CD8-positive, alpha-beta memory T cell (primary cell): Measurements from ENCODE around the gene ITGA2B. TPM values are rescaled to one million over a fixed set of nuclear protein-coding genes. Genes with fewer than 3 reads are reported as not detected.

Experiments used
- CTCF ChIA-PET: fragments of 350-600 bp; sonication (Branson Sonifier 250); formaldehyde crosslinking; loops from one replicate; lab custom pipeline; 2021; ENCODE audit warnings: antibody characterized with exemption; lab: Charles Lee
- POLR2A ChIA-PET: fragments of 350-600 bp; sonication (Branson Sonifier 250); formaldehyde crosslinking; loops from one replicate; lab custom pipeline; 2021; ENCODE audit warnings: antibody characterized with exemption; lab: Charles Lee
- DNase-seq, 5 donors: peaks; one replicate each; pipeline versions ENCODE4 v3.0.0 to v3.0.0-alpha.2; 2020 to 2022; ENCODE audit warnings: mixed read lengths in 1 of 5
- H3K27ac ChIP-seq: one replicate; pipeline ENCODE4 v1.7.0; 2013; ENCODE audit warnings: low read depth, mild to moderate bottlenecking, low read length, moderate library complexity
- H3K27me3 ChIP-seq: 2 replicates; pipeline ENCODE4 v1.7.0; 2013; ENCODE audit warnings: low read length, mild to moderate bottlenecking; ENCODE audit not compliant: insufficient read depth, poor library complexity, severe bottlenecking
- H3K36me3 ChIP-seq: 2 replicates; pipeline ENCODE4 v1.7.0; 2013; ENCODE audit warnings: mild to moderate bottlenecking, low read length, moderate library complexity; ENCODE audit not compliant: insufficient read depth
- H3K4me1 ChIP-seq: 2 replicates; pipeline ENCODE4 v1.7.0; 2013; ENCODE audit warnings: mild to moderate bottlenecking, low read length, moderate library complexity; ENCODE audit not compliant: insufficient read depth
- H3K4me3 ChIP-seq: 2 replicates; pipeline ENCODE4 v1.7.0; 2013; ENCODE audit warnings: mild to moderate bottlenecking, low read length
- H3K9me3 ChIP-seq: 2 replicates; pipeline ENCODE4 v1.7.0; 2013; ENCODE audit warnings: mild to moderate bottlenecking, low read length
- H3K27ac Mint-ChIP-seq, 8 donors: one replicate each; pipeline ENCODE4 v1.8.0; 2020 to 2021; ENCODE audit warnings: mixed read lengths in 8 of 8, mild to moderate bottlenecking in 6 of 8, inconsistent platforms in 3 of 8, moderate library complexity in 3 of 8
- H3K27me3 Mint-ChIP-seq, 2 donors: one replicate each; pipeline ENCODE4 v1.8.0; 2020 to 2021; ENCODE audit warnings: mixed read lengths in 2 of 2, mild to moderate bottlenecking in 1 of 2, moderate library complexity in 1 of 2
- H3K36me3 Mint-ChIP-seq, 3 donors: one replicate each; pipeline ENCODE4 v1.8.0; 2020 to 2021; ENCODE audit warnings: mixed read lengths in 3 of 3, inconsistent platforms in 1 of 3, mild to moderate bottlenecking in 1 of 3
- H3K4me1 Mint-ChIP-seq, 3 donors: one replicate each; pipeline ENCODE4 v1.8.0; 2020 to 2021; ENCODE audit warnings: mixed read lengths in 3 of 3, inconsistent platforms in 1 of 3, mild to moderate bottlenecking in 1 of 3
- H3K4me3 Mint-ChIP-seq, 7 donors: one replicate each; pipeline ENCODE4 v1.8.0; 2020 to 2021; ENCODE audit warnings: mixed read lengths in 7 of 7, mild to moderate bottlenecking in 6 of 7, moderate library complexity in 4 of 7, inconsistent platforms in 2 of 7
- H3K9me3 Mint-ChIP-seq, 5 donors: one replicate each; pipeline ENCODE4 v1.8.0; 2020 to 2022; ENCODE audit warnings: mixed read lengths in 5 of 5, mild to moderate bottlenecking in 3 of 5, moderate library complexity in 2 of 5, inconsistent platforms in 1 of 5
- polyA plus RNA-seq: library from polyadenylated mRNA; unstranded; fragments of 300-500 nt; fragmentation: Illumina TruSeq; gene quantifications from one replicate; pipeline ENCODE4 v1.2.3, GENCODE V29; 2021
- total RNA-seq, 2 experiments: library from RNA; stranded (reverse); gene quantifications; one replicate each; pipeline ENCODE4 v1.2.3, GENCODE V29; 2021

ITGA2B gene
- total and polyA plus RNA-seq, 3 experiments from 2014 or later, result 0.12 to 0.31 TPM; not detected in 1

DNA sequence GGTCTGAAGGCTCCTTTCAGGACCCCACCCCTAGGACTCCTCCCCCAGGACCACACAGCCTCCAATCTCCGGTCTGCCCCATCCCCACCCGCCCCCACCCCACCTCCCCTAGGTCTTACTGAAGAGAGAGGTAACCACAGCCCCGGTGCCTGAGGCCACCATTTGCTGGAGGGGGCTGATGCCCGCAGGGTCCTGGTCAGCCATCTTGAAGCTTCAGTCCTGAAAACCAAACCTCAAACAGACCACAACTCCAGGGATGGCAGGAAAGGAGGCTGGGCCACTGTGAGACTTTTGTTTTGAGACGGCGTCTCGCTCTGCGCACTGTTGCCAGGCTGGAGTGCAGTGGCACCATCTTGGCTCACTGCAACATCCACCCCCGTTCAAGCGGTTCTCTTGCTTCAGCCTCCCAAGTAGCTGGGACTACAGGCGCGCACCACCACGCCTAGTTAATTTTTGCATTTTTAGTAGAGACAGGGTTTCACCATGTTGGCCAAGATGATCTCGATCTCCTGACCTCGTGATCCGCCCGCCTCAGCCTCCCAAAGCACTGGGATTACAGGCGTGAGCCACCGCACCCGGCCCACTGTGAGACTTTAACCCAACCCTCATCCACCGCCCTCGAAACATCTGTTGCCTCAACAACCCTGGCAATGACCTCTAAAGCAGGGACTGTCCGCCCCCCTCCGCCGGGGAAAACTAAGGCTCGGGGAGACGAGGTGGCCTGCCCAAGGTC, 65.9 kb downstream of the ITGA2B start:
- POLR2A ChIA-PET, result interaction anchor here (2.2 to 4.6 kb wide), 4 partner anchors 102 to 113 kb away, joined by 10 to 41 read pairs (median 21); partner anchors contain the start of gene UBTF
- H3K27me3 Mint-ChIP-seq, result peaks cover 0 to 3% of the 10 kb centered on the region in 2 donors
- Histone ChIP-seq H3K36me3 (no peaks in the 10 kb centered on the region), H3K27ac (peak overlapping the region; percentile 93), H3K9me3 (no peaks in the 10 kb centered on the region), H3K4me1 (peaks cover 21% of the 10 kb centered on the region), H3K27me3 (no peaks in the 10 kb centered on the region), H3K4me3 (peak overlapping the region; percentile 94)
- DNase-seq, result no peak
- H3K4me3 Mint-ChIP-seq, result peak overlapping the region; percentile 75 to 97 (median 79)
- H3K4me1 Mint-ChIP-seq, result peaks cover 26 to 31% (median 30%) of the 10 kb centered on the region in 3 donors
- H3K36me3 Mint-ChIP-seq, result peaks cover 3 to 46% (median 4%) of the 10 kb centered on the region in 3 donors
- CTCF ChIA-PET, result interaction anchor here (4.3 kb wide), 1 partner anchor 113 kb away, joined by 50 read pairs; no protein-coding TSS in a partner anchor
- H3K9me3 Mint-ChIP-seq, result no peaks in the 10 kb centered on the region
- H3K27ac Mint-ChIP-seq, result peak overlapping the region in 5 of 8 donors; percentile 45 to 88 (median 53)

DNA sequence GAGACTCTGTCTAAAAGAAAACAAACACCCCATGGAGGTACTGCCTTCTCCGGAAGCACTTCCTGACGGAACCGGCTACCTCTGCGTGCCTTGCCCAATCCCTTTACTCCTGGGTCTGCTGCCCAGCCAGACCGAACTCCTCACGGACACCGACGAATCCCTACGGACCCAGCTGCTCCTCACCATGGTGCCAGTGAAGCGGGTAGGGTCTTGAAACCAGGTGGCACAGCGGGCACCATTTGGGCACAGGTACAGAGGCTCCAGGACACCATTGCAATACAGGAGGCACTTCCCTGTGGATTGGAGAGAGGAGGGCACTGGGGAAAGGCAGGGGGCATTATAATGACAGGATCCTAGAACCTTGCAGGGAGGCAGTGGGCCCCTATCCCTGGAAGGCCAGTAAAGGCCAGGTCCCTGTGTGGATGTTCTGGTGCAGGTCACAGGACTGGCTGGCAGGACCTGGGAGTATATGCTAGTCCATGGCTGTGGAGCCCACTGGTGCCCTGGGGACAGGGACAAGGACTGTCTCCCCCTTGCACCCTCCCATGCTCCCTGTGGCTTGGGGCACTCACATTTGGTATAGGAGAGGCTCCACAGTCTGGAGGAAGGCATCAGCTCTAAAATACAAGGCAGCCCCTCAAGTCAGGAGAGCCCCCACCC, 67.1 kb downstream of the ITGA2B start:
- CTCF ChIA-PET, result interaction anchor here (0.9 kb wide), 1 partner anchor 113 kb away, joined by 4 read pairs; no protein-coding TSS in a partner anchor

More for the DNA sequence above, 67.1 kb downstream of the ITGA2B start:
- H3K36me3 Mint-ChIP-seq, result peaks cover 3 to 46% (median 4%) of the 10 kb centered on the region in 3 donors
- H3K9me3 ChIP-seq, result no peaks in the 10 kb centered on the region
- H3K27ac Mint-ChIP-seq, result peak overlapping the region in 2 of 8 donors; percentile 27 to 56
- DNase-seq, result no peak
- H3K4me3 Mint-ChIP-seq, result peak overlapping the region; percentile 15 to 97 (median 53)
- H3K27me3 Mint-ChIP-seq, result peaks cover 3 to 8% of the 10 kb centered on the region in 2 donors
- POLR2A ChIA-PET, result no interaction called here
- H3K27ac ChIP-seq, result no peak overlapping the region
- no peaks in the 10 kb centered on the region for H3K36me3 ChIP-seq
- H3K4me3 ChIP-seq, result no peak overlapping the region
- H3K4me1 ChIP-seq, result peaks cover 21% of the 10 kb centered on the region
- H3K4me1 Mint-ChIP-seq, result peaks cover 23 to 26% (median 24%) of the 10 kb centered on the region in 3 donors
- H3K9me3 Mint-ChIP-seq, result no peaks in the 10 kb centered on the region
- H3K27me3 ChIP-seq, result no peaks in the 10 kb centered on the region

Other genes starting within 250 kb of the ITGA2B start
- gene HROB, start 247.7 kb downstream of the ITGA2B start, total RNA-seq, result 10 to 100 TPM; 16.2 to 16.5 TPM
- gene HROB, start 247.7 kb downstream of the ITGA2B start, polyA plus RNA-seq, result not detected
- gene ASB16, start 218.9 kb downstream of the ITGA2B start, total RNA-seq, result under 1 TPM in 1 of 2 experiments, not detected in 1; 0.11 TPM
- 0.10 TPM for gene ASB16, start 218.9 kb downstream of the ITGA2B start, polyA plus RNA-seq
- gene TMUB2, start 202.7 kb downstream of the ITGA2B start, total RNA-seq, result 10 to 100 TPM; 20.8 to 22.5 TPM
- 37.5 TPM for gene TMUB2, start 202.7 kb downstream of the ITGA2B start, polyA plus RNA-seq
- 100 to 1,000 TPM in 1 of 2 experiments, 10 to 100 TPM in 1; 96.6 to 111 TPM for gene ATXN7L3, start 189.8 kb downstream of the ITGA2B start, total RNA-seq
- 15.4 TPM for gene ATXN7L3, start 189.8 kb downstream of the ITGA2B start, polyA plus RNA-seq
- gene UBTF, start 170.0 kb downstream of the ITGA2B start, total RNA-seq, result 100 to 1,000 TPM; 186 to 199 TPM
- 78.0 TPM for gene UBTF, start 170.0 kb downstream of the ITGA2B start, polyA plus RNA-seq
- not detected for gene SLC4A1, start 121.5 kb downstream of the ITGA2B start, total RNA-seq
- gene SLC4A1, start 121.5 kb downstream of the ITGA2B start, polyA plus RNA-seq, result not detected
- gene RUNDC3A, start 81.0 kb downstream of the ITGA2B start, total RNA-seq, result not detected
- not detected for gene RUNDC3A, start 81.0 kb downstream of the ITGA2B start, polyA plus RNA-seq
- 100 to 1,000 TPM; 159 to 174 TPM for gene SLC25A39, start 64.8 kb downstream of the ITGA2B start, total RNA-seq
- 133 TPM for gene SLC25A39, start 64.8 kb downstream of the ITGA2B start, polyA plus RNA-seq
- 10 to 100 TPM; 48.7 to 50.3 TPM for gene GRN, start 44.3 kb downstream of the ITGA2B start, total RNA-seq
- gene GRN, start 44.3 kb downstream of the ITGA2B start, polyA plus RNA-seq, result 56.4 TPM
- gene FAM171A2, start 25.8 kb downstream of the ITGA2B start, total RNA-seq, result under 1 TPM; 0.33 to 0.35 TPM
- 0.28 TPM for gene FAM171A2, start 25.8 kb downstream of the ITGA2B start, polyA plus RNA-seq
- gene GPATCH8, start 113.8 kb upstream of the ITGA2B start, total RNA-seq, result 10 to 100 TPM; 41.6 to 43.3 TPM
- gene GPATCH8, start 113.8 kb upstream of the ITGA2B start, polyA plus RNA-seq, result 73.3 TPM
- under 1 TPM in 1 of 2 experiments, not detected in 1; 0.11 TPM for gene FZD2, start 167.8 kb upstream of the ITGA2B start, total RNA-seq
- gene FZD2, start 167.8 kb upstream of the ITGA2B start, polyA plus RNA-seq, result not detected